PC-3 (cell line): ENCODE data around the gene FAF2. TPM values are rescaled to one million over a fixed set of nuclear protein-coding genes. Genes with fewer than 3 reads are reported as not detected.

ENCODE experiments used
- ATAC-seq: fragments of 200-7000 bp; cut with Tn5 transposase; 2 replicates; pipeline ENCODE4 v1.9.1; 2020; ENCODE audit warnings: mild to moderate bottlenecking, moderate library complexity
- BruUV-seq: library from RNA; stranded (reverse); fragments of 400-500 nt; replicated peaks from 2 replicates; lab custom pipeline; 2021; lab: Mats Ljungman, UMichigan
- CTCF ChIA-PET: fragments of 300-600 bp; sonication (Branson Sonifier 250); formaldehyde crosslinking; loops from one replicate; lab custom pipeline; 2022; ENCODE audit warnings: antibody characterized with exemption; lab: Charles Lee
- POLR2A ChIA-PET: fragments of 300-600 bp; sonication (Branson Sonifier 250); formaldehyde crosslinking; loops from one replicate; lab custom pipeline; 2022; ENCODE audit warnings: antibody characterized with exemption; ENCODE audit not compliant: unreplicated experiment; lab: Charles Lee
- DNase-seq: peaks from one replicate; pipeline ENCODE4 v3.0.0-alpha.2; 2015
- H2AFZ ChIP-seq: fragments of 300-600 bp; sonication (generic); 2 replicates; pipeline ENCODE4 v1.6.0; 2016; ENCODE audit warnings: antibody characterized with exemption, low read length
- H3F3A ChIP-seq: fragments of 300-600 bp; sonication (generic); one replicate; pipeline ENCODE4 v1.6.0; 2017; ENCODE audit warnings: antibody characterized with exemption, low read length, control low read depth, mild to moderate bottlenecking; ENCODE audit not compliant: unreplicated experiment
- H3K27ac ChIP-seq: fragments of 300-600 bp; sonication (generic); 2 replicates; pipeline ENCODE4 v1.5.1; 2016; ENCODE audit warnings: mild to moderate bottlenecking, low read length
- H3K27me3 ChIP-seq: fragments of 300-600 bp; sonication (generic); 2 replicates; pipeline ENCODE4 v1.6.1; 2016; ENCODE audit warnings: low read length, mixed read lengths
- H3K36me3 ChIP-seq: fragments of 300-600 bp; sonication (generic); 2 replicates; pipeline ENCODE4 v1.6.1; 2016; ENCODE audit warnings: low read depth, mixed run types, low read length, mixed read lengths
- H3K4me1 ChIP-seq: fragments of 300-600 bp; sonication (generic); 2 replicates; pipeline ENCODE4 v1.5.1; 2016; ENCODE audit warnings: low read length; ENCODE audit not compliant: insufficient read depth
- H3K4me2 ChIP-seq: fragments of 300-600 bp; sonication (generic); 2 replicates; pipeline ENCODE4 v1.6.0; 2016; ENCODE audit warnings: low read length
- H3K4me3 ChIP-seq: fragments of 300-600 bp; sonication (generic); 2 replicates; pipeline ENCODE4 v1.5.1; 2016; ENCODE audit warnings: mild to moderate bottlenecking, low read length, mixed read lengths
- H3K79me2 ChIP-seq: fragments of 300-600 bp; sonication (generic); 2 replicates; pipeline ENCODE4 v1.6.1; 2017; ENCODE audit warnings: low read length, mixed read lengths
- H3K9ac ChIP-seq: fragments of 300-600 bp; sonication (generic); 2 replicates; pipeline ENCODE4 v1.6.0; 2016; ENCODE audit warnings: mild to moderate bottlenecking, low read length
- H3K9me2 ChIP-seq: fragments of 300-600 bp; sonication (generic); replicated peaks from 2 replicates; pipeline ENCODE4 v1.6.1; 2016; ENCODE audit warnings: mixed run types, low read length, mixed read lengths
- H3K9me3 ChIP-seq: fragments of 300-600 bp; sonication (generic); 2 replicates; pipeline ENCODE4 v1.6.1; 2016; ENCODE audit warnings: low read length, mixed read lengths
- H4K20me1 ChIP-seq: fragments of 300-600 bp; sonication (generic); 2 replicates; pipeline ENCODE4 v1.6.1; 2016; ENCODE audit warnings: low read length, mixed read lengths
- CTCF ChIP-seq: fragments of 300-600 bp; sonication (generic); conservative IDR thresholded peaks from 2 replicates; pipeline ENCODE4 v1.5.1; 2017; ENCODE audit warnings: antibody characterized with exemption, low read depth, mild to moderate bottlenecking, low read length
- EZH2 ChIP-seq: fragments of 300-600 bp; sonication (generic); IDR thresholded peaks from one replicate; pipeline ENCODE4 v1.6.1; 2017; ENCODE audit warnings: antibody characterized with exemption, mild to moderate bottlenecking, low read length; ENCODE audit not compliant: unreplicated experiment
- EZH2phosphoT487 ChIP-seq: fragments of 300-600 bp; sonication (generic); IDR thresholded peaks from 2 replicates; pipeline ENCODE4 v1.6.1; 2018; ENCODE audit warnings: mild to moderate bottlenecking, antibody characterized with exemption, low read length, borderline replicate concordance
- intact Hi-C: fragments of 100-400 bp; cut with micrococcal nuclease; formaldehyde crosslinking; loops from 2 replicates; pipeline ENCODE4 v1.9.0; 2023
- total RNA-seq: library from RNA; depleted of rRNA; stranded (reverse); fragments of >200 nt; gene quantifications from 2 replicates; pipeline ENCODE4 v1.2.3, GENCODE V29; 2014

The FAF2 gene
- total RNA-seq, 1 experiment from 2014 or later, result 51.4 TPM

GRCh38 chr5:176426876-176427275 lies 21.3 kb upstream of the FAF2 start:
- no peak overlapping the region for H3K4me3 ChIP-seq
- CTCF ChIA-PET, result no interaction called here
- H4K20me1 ChIP-seq, result no peaks in the 10 kb centered on the region
- POLR2A ChIA-PET, result no interaction called here
- no peak overlapping the region for H2AFZ ChIP-seq
- H3K27ac ChIP-seq, result no peak overlapping the region
- no peaks in the 10 kb centered on the region for H3K79me2 ChIP-seq
- H3K27me3 ChIP-seq, result no peaks in the 10 kb centered on the region
- no peak for ATAC-seq
- peaks cover 5% of the 10 kb centered on the region for H3K4me1 ChIP-seq
- no peaks in the 10 kb centered on the region for H3K9me2 ChIP-seq
- H3K36me3 ChIP-seq, result no peaks in the 10 kb centered on the region
- H3K4me2 ChIP-seq, result no peak overlapping the region
- intact Hi-C loops, result no loop called here
- no peaks in the 10 kb centered on the region for H3F3A ChIP-seq
- BruUV-seq, result no TSS peak
- no peak for DNase-seq
- TF ChIP-seq CTCF (no peak), EZH2 (no peak), EZH2phosphoT487 (no peak)
- H3K9ac ChIP-seq, result no peak overlapping the region
- H3K9me3 ChIP-seq, result peaks cover 5% of the 10 kb centered on the region; the same call in 1 of the 2 replicates

- ChIA-PET CTCF (no interaction called here), POLR2A (interaction anchor here (0.7 kb wide), 1 partner anchor 23 kb away, joined by 5 read pairs; no protein-coding TSS in a partner anchor)
- Histone ChIP-seq H3K9me2 (no peaks in the 10 kb centered on the region), H3K9ac (no peak overlapping the region), H4K20me1 (no peaks in the 10 kb centered on the region), H3K9me3 (peaks cover 5% of the 10 kb centered on the region; the same call in 1 of the 2 replicates), H3K4me3 (no peak overlapping the region), H3F3A (no peaks in the 10 kb centered on the region), H3K36me3 (no peaks in the 10 kb centered on the region), H3K27ac (no peak overlapping the region), H3K4me1 (peaks cover 5% of the 10 kb centered on the region), H3K79me2 (no peaks in the 10 kb centered on the region), H2AFZ (no peak overlapping the region), H3K27me3 (no peaks in the 10 kb centered on the region), H3K4me2 (no peak overlapping the region)
- TF ChIP-seq EZH2phosphoT487, result no peak
- TF ChIP-seq EZH2, result no peak
- TF ChIP-seq CTCF, result no peak
- intact Hi-C loops, result no loop called here
- no TSS peak for BruUV-seq
- DNase-seq (no peak), ATAC-seq (peak; percentile 68)
Measured at GRCh38 chr5:176427971-176428370, 20.2 kb upstream of the FAF2 start.

DNA sequence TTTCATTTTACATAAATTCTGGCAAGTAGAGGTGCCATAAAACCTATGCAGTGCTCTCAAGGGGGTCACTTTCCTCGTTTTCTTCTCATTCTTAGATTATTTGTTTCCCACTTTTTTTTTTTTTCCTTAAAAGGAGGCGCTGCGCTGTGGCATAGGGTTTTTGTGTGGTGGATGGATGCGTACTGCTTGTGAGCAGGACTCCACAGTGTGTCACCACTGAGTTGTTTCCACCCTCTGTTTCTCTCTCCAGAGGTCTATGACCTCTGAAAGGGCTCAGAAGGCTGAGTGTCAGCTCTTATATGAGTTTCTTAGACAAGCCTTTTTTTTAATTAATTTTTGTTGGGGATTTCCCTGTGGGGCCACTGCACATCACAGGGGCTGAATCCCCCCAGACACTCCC lies 18.2 kb upstream of the FAF2 start:
- ChIA-PET CTCF (interaction anchor here (1.0 kb wide), 1 partner anchor 12 kb away, joined by 3 read pairs; no protein-coding TSS in a partner anchor), POLR2A (no interaction called here)
- no peaks in the 10 kb centered on the region for H3K9me2 ChIP-seq
- no peak overlapping the region for H3K9ac ChIP-seq
- DNase-seq (no peak), ATAC-seq (peak; percentile 61)
- no peaks in the 10 kb centered on the region for H3K79me2 ChIP-seq
- no peaks in the 10 kb centered on the region for H3K36me3 ChIP-seq
- intact Hi-C loops, result no loop called here
- H3K27ac ChIP-seq, result no peak overlapping the region
- peaks cover 5% of the 10 kb centered on the region; the same call in 1 of the 2 replicates for H3K9me3 ChIP-seq
- H3K4me2 ChIP-seq, result no peak overlapping the region
- H3K27me3 ChIP-seq, result no peaks in the 10 kb centered on the region
- H3F3A ChIP-seq, result no peaks in the 10 kb centered on the region
- H3K4me3 ChIP-seq, result no peak overlapping the region
- no peak overlapping the region for H2AFZ ChIP-seq
- H4K20me1 ChIP-seq, result no peaks in the 10 kb centered on the region
- TF ChIP-seq EZH2 (no peak), EZH2phosphoT487 (no peak), CTCF (no peak)
- no TSS peak for BruUV-seq
- peaks cover 5% of the 10 kb centered on the region for H3K4me1 ChIP-seq
